Activated CD8-positive, alpha-beta memory T cell treated with anti-CD3 and anti-CD28 coated beads, Interleukin-2, amount 50 U/mL, for 24 hours (primary cell): ENCODE results near the gene PPOX.
A peak's percentile ranks its signal among the peaks of the same experiment; 100 is the strongest.

Experiments
- DNase-seq: peaks from one replicate; pipeline ENCODE4 v3.0.0-alpha.2; 2020; ENCODE audit errors: extremely low read depth

Gene PPOX

DNA sequence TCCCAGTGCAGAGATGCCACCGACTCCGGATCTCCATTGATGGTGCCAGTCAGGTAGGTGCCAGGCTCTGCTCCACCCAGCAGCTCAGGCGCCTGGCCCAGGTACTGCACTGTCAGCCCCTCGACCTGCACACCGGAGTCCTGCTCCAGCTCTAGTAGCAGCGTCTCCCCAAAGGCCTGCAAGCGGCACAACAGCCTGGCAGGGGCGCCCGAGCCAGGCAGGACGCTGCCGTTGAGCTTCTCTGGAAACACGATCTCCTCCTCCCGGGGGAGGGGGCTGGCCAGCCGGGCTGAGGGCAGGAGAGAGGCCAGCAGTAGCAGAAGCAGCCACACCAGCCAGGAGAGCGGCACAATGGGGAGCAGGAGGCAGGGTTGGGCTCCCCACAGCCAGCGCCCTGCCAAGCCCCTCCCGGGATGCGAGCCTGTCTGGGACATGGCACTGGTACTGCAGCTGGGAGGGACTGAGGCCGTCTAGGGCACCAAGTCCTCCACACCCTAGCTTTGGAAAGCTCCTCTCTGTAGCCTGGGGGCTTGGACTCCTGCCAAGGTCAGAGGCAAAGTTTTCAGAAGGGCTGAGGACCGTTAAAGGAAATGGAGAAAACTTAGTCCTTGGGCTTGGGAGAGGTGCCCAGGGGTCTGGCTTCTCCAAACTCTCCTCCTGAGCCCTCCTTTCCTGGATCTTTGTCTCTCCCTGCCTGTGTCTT, 32.1 kb downstream of the PPOX start:
- DNase-seq, result no peak

DNA sequence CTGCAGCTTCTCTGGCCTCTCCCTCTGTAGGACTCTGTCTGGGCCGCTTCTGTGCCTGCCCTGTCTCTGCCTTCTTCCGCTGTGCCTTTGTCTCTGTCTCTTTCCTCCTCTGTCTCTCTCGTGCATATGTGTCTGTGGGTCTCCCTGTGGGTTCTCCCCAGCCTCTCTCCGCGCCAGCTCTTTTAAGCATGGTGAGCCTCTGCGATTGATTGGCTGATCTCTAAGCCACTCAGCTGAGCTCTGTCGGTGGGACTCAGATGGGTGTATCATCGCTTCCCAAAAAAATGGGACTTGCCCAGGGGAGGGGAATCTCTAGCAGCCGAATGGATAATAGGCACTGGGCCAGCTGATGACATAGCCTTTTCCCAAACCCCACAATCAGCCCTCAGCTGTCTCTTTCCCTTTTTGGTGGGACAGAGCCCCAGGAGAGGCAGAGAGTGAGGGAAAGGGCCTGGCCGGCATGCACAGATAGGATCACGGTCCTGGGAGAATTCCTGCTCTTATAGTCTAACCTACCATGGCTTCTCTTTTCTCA, 32.7 kb downstream of the PPOX start, which contains the start of gene ADAMTS4:
Gene ADAMTS4, minus strand, starts transcription at position 158 of the 535 bp plus-strand sequence. CDS start 427 bp downstream, outside the sequence.
- DNase-seq, result no peak

DNA sequence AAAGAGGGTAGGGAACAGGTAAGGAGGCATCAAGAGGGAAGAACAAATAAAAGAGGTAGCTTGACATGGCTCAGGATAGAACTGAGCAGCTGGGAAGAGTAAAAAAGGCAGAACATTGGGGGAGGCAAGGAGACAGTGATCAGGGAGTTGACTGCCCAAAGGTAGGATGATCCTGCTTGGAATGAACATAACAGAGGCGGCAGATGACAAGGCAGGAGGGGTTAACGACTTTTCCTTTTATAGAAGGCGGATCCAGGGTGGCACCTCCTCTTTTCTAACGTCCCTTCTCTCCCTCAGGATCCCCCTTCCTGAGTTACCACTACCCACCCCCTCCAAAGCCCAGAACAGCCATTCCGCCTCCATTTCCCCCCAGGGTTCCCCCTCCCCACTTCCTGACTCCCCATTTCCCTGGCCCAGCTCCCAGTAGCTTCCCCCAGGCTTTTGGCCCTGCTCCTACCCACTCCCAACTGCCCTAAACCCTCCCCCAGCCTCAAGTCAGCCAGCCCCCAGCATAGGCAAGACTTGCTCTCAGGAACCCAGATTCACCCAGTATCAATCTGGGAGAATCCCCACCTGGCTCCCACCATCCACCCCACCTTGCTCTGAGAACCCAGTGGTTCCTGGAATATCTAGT, 33.4 kb downstream of the PPOX start:
- DNase-seq, result no peak

DNA sequence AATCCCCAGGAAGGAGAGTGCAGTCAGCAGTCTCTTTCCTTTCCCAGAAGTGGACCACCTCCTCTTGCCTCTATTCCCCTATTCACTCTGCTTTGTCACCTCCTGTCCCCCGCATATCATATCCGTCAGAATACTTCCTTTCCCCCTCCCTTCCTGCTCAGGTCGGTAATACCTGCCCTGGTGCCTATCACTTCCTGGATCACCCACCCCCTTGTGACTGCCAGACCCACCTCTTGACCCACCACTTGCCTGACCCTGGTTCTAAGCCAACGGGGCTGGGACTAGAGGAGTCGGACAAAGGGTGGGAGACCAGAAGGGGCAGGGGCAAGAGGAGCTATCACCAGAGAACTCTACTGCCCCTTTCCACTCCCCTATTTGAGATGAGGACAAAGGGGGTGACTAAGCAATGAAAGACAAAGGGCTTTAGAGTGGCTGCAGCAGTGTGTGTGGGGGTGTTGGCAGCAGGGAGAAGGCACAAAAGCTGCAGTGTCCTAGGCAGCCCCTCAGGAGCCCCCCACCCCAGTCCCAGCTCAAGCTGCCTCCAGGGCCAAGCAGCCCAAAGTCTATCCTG, 34.3 kb downstream of the PPOX start:
- no peak for DNase-seq

DNA sequence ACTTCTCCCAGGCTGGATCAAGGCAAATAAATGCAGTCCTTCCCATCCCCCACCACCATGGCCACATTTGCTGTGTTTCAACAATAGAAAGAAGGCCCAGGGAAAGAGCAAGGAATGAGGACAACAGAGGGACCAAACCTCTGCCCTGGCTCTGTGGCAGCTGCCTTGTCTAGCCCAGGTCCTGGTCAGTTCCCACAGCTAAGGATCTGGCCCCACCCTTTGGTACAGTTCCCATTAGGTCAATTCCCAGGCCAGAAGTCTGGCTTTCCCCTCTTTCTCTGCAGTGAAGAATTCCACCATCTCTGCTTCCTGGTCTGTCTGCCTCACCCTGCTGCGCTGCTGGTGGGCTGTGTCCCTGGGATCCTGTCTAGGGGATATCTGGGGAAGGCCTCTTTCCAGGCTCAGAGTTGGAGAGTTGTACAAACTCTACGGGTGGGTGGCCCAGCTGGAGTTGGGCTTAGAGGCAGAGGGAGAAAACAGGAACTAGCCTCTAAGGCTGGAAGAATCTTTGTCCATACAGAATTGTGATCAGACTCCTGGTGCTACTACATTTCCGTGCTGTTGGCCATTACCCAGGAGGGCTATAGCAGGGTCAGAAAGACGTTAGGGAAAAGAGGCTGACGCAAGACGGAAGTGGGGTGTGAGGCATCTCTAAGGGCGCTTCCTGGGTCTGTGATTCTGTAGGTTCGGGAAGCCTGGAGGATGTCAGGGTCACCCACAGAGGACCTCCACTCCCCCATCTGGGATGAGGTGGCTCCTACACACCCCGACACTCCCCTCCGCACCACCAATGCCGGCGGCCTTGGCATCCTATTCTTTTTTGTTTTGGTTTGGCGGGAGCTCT, 35.0 kb downstream of the PPOX start:
- no peak for DNase-seq

DNA sequence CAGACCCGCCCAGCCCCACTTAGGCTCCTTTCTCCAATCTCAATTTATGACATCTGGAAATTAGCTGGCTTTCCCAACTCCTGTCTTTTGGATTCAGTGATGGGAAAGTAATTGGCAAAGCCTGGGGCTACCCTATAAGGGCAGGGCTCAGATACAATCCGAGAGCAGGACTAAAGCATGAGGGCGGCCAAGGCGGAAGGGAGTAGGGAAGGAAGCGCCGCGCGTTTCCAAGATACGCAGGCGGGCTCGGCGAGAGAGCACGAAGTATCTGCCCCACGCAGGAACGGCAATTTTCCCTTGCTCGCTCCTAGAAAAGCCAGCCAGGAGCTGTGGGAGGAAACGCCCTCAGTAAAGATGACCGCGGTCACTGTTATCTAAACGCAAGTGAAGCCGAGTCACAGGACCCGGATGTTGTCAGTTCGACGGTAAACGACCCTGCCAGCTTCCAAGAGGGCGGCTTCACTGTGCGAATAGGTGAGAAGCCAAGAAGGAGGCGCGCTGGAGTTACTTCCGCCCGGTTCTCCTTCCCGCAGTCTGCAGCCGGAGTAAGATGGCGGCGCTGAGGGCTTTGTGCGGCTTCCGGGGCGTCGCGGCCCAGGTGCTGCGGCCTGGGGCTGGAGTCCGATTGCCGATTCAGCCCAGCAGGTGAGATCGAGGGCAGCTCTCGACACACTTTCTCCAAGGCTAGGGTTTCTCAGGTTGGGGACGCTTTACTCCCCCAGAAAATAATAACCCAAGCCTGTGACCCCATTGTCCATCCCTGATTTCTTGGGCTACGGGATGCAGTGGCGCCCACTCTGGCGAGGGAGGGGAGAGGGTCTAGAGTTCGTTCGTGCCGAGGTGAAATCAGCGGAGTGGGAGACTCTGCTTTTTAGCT, 35.8 kb downstream of the PPOX start, which contains the start of gene NDUFS2:
Gene NDUFS2, plus strand, starts transcription at position 532 of the 877 bp plus-strand sequence. Its CDS starts 19 bp downstream, at position 551.
- DNase-seq, result peak; percentile 94

DNA sequence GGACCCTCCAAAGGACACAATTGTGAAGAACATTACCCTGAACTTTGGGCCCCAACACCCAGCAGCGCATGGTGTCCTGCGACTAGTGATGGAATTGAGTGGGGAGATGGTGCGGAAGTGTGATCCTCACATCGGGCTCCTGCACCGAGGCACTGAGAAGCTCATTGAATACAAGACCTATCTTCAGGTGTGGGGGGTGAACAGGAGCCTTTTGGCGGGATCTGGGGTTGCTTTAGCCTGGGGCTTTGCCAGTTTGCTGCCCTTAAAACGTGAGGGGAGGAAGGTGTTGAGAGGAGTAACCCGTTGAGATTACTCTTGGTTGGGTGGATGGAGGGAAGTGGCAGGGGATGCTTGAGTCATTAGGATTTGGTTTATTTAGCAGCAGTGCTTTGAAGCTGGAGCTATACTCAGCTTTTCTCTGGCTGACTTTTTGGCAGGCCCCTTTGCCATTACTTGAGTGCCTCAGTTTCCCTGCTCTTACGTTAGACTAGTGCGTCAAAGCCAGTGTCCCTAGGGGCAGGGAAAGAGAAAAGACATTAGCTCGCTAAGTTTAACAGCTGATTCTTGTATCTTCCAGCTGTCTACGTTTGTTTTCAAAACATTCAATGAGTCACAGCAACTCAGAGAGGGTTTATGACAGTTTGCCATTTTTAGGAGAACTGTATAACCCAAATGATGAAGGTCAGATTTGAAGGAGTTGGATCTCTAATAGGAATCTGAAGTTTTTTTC, 40.4 kb downstream of the PPOX start:
- no peak for DNase-seq

DNA sequence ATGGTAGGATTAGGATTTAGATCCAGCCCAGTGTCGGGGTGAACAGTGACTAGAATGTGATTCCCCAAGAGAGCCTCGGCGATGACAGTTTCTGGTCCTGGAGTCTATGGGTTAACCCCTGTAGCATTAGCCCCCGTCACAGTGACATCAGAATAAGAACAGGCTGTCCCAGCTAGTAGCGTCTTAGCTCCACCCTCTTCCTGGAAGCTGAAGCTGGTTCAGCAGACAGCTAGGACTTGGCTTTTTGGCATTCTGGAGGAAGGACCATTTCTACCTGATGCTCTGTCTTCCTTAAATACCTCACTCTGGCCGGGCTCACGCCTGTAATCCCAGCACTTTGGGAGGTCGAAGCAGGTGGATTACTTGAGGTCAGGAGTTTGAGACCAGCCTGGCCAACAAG, 40.9 kb downstream of the PPOX start:
- no peak for DNase-seq

DNA sequence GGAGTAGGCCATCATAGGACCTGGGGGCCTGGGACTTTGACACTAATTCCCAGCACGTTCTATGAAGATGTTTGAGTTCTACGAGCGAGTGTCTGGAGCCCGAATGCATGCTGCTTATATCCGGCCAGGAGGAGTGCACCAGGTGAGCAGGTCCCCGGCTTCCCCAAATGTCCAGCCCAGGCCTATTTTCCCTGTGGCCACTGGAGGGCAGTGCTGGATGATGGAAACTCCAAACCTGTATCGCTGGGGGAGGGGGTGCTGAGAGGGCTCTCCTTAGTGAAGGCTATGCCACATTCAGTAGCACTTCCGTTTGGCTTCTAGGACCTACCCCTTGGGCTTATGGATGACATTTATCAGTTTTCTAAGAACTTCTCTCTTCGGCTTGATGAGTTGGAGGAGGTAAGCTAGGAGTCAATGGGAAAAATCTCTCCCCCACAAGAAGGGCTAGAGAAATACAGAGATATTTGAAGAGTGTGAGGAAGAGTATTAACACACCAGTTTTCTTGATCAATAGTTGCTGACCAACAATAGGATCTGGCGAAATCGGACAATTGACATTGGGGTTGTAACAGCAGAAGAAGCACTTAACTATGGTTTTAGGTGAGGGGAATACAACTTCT, 43.7 kb downstream of the PPOX start:
- peak; percentile 42 for DNase-seq

DNA sequence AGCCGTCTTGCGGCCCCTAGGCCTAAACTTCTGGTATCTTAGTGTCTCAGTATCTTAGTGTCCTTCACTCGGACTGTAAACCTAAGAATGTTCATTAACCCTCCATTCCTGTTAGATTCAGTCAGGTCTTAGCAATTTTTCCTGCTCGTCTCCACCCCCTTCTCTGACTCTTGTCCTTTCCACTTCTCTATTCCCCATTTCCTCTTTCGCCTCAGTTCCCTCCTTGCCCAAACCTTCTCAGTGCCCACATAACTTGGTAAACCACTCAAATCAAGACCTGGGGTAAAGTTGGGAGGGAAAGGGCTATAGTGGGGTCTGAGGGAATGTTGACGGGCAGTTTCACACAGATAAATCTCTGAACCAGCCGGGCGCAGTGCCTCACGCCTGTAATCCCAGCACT, 48.1 kb downstream of the PPOX start:
- no peak for DNase-seq

DNA sequence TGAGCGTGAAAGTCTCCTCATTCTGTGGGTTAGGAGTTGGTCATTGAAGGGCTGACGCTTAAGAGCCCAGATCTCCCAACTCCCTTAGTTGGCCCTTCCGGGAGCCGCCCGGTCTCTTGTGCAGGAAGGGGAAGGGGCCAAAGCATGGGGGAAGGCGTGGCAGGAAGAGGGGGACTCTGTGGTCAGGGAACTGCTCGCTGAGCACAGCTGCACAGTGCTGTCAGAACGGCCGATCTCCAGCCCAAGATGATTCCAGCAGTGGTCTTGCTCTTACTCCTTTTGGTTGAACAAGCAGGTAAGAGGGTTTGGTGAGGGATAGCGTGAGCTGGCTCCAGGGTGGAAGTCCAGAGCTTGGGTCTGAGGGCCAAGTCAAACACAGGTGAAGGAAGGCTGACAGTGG, 48.9 kb downstream of the PPOX start, which contains the start of gene FCER1G:
Gene FCER1G, plus strand, starts transcription at position 220 of the 400 bp plus-strand sequence. Its CDS starts 27 bp downstream, at position 247.
- DNase-seq, result no peak

DNA sequence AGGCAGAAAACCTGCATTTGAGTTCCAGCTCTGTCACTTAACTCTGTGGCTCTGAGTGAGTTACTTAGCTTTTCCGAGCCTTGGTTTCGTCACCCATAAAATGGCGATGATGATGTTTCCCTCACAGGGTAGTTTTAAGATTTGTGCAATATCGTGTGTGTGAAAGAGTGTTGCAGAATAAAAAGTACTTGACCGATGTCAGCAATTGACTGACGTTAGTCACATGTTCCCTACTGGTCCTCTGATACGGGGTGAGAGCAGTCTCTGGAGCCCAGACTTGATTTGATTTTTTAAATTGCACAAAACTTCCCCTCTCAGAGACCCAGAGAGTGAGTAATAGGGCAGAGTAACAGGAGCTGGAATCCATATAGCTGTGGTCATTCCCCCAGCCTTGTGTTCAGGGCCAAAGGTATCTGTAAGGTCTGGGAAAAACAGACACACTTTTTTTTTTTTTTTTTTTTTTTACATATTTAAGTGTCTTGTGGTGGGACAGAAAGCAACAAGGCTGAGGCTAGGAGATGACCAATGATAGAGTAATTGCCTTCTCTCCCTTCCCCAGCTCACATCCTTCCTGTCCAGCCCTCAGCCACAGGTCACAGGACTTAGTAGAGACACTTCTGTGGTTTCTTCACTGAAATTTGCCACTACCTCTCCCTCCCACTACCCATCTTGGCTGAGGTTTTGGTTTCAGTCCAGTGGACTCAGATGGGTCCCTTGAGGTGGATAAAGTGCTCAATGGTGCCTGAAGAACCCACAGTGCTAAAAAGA, 50.9 kb downstream of the PPOX start:
- DNase-seq, result no peak

DNA sequence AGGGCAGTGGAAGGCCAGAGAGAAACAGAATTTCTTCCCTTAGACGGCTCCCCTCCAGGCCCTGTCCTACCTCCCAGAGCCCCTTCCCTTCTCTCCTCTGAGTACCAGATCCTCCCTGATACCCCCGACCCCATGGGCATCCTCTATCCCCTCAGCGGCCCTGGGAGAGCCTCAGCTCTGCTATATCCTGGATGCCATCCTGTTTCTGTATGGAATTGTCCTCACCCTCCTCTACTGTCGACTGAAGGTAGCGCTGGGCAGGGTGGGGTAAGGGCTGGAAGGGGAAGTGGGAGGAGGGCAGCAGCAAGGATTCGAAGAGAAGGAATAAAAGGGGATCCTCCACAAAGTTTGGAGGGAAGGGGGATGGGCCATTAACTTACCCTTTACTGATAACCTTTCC, 51.6 kb downstream of the PPOX start:
- no peak for DNase-seq

DNA sequence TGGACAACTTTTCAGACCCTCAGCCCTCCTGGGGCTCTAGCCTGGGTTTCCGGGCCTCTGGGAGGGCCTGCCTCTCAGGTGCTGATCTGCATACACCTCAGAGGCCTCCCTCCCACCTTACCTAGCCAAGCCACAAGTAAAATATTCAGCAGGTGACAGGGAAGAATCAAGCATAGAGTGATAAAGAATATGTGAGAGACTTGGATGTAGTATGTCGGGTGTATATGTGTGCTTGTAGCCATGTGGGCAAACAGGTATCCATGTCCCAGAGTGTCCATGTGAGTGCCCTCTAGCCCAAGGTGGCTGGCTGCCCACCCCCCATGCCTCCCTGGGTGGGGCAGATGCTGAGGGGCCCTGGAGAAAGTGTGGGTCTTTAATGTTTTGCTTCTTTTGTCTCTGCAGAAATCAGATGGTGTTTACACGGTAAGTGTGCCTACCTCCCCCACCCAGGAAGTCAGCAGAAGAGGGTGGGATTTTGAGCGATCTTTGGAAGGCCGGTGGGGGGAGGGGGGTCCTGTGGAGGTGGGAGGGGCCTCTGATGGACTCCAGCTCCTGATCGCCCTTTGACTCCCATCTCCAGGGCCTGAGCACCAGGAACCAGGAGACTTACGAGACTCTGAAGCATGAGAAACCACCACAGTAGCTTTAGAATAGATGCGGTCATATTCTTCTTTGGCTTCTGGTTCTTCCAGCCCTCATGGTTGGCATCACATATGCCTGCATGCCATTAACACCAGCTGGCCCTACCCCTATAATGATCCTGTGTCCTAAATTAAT, 52.3 kb downstream of the PPOX start:
- no peak for DNase-seq

DNA sequence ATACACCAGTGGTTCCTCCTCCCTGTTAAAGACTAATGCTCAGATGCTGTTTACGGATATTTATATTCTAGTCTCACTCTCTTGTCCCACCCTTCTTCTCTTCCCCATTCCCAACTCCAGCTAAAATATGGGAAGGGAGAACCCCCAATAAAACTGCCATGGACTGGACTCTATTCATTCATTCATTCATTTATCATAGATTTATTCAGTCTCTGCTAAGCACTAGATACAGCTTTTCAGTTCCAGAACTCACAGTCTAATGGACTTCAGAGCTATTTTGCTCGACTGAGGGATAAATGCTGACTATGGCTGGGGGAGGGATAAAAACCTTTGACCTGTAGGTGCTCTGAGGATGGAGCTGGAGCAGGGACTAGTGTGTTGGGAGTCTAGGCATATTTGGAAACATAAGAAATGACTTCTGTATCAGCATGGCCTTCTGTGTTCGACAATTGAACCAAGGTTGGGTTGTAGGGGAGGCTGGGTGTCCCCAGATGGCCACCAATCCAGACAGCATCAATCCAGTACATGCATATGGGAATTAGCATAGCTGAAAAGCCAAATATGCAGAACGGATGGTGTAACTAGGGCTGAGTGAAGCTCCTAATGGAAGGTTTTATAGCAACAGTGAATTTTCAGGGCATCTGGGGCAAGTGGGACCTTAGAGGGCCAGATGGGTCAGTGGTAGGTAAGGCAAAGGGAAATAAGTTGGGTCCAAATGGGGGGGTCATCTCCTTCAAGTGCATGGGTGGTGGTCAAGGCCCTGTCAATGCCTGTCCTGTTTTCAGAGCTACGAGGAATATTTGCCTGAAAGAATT, 53.1 kb downstream of the PPOX start:
- DNase-seq, result no peak

DNA sequence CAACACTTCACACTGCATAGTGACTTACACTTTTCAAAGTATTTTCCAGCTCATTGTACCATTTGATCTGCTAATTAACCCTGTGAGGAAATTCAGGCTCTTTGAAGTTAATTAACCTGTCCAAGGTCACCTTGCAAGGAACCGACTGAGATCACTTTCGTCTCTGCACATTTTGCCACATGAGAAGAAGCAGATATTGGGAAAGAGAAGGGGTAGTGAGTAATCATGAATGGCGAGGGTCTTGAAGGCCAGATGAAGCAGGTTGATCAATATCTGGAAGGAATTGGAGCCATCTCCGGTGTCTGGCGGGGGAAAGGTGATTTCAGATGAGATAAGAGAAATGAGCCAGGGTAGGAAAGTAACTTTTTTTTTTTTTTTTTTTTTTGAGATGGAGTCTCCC, 53.8 kb downstream of the PPOX start:
- no peak for DNase-seq
